ENCODE data around the gene PRKAA2. TPM values are rescaled to one million over a fixed set of nuclear protein-coding genes. Genes with fewer than 3 reads are reported as not detected.

Gene PRKAA2
- total and polyA plus RNA-seq, 2 of the 4 experiments (the other 2 are of a cell fraction), result 0.72 to 1.4 TPM

- H3K27ac ChIP-seq (ENCODE audit: insufficient read depth, low read length), result no peak overlapping the region
- no peak overlapping the region for H4K5ac ChIP-seq (ENCODE audit: low read depth, low read length)
- no peak overlapping the region for H2AK9ac ChIP-seq (replicated peaks; ENCODE audit: low read depth, low read length, poor library complexity)
- H2AFZ ChIP-seq (replicated peaks; ENCODE audit: low read length, poor library complexity), result no peak overlapping the region
- H3K9me1 ChIP-seq (ENCODE audit: insufficient read depth, low read length), result no peaks in the 10 kb centered on the region; the same call in 1 of the 2 replicates
- 0 out of 2 replicates have a peak overlapping the region, but pooled peaks have one; percentile 30 for H2BK20ac ChIP-seq (ENCODE audit: low read depth, low read length)
- no peak overlapping the region for H3K9ac ChIP-seq (ENCODE audit: low read depth, low read length)
- H3K4me2 ChIP-seq (ENCODE audit: low read depth, low read length), result peak overlapping the region; percentile 23; the same call in 1 of the 2 replicates
- in situ Hi-C loops (cut with MboI; ENCODE audit: low sequenced_read_pairs) (no loop called here), dilution Hi-C loops (cut with HindIII; ENCODE audit: low sequenced_read_pairs, unreplicated experiment) (no loop called here), intact Hi-C loops (cut with micrococcal nuclease) (no loop called here)
- no CpG with 5 or more reads among the region's 3 CpGs for WGBS, 2 experiments (ENCODE audit: extremely low coverage in 2 of 2, insufficient read length in 1 of 2)
- BruUV-seq (replicated peaks), result no TSS peak
- no peak overlapping the region for H3K23ac ChIP-seq (ENCODE audit: low read depth, low read length)
- no peaks in the 10 kb centered on the region for H3K9me3 ChIP-seq (ENCODE audit: control insufficient read depth, insufficient read depth, low read length)
- H3K79me1 ChIP-seq (ENCODE audit: low read depth in 1 of 2, low read length in 2 of 2), result no peaks in the 10 kb centered on the region
- DNase-seq (peak; percentile 84), ATAC-seq (ENCODE audit: low read depth) (peak; percentile 76)
- H4K20me1 ChIP-seq (ENCODE audit: insufficient read depth, low read length), result no peaks in the 10 kb centered on the region
- TF ChIP-seq FOS (IDR thresholded peaks at IDR 0.05; ENCODE audit: low read depth, low read length) (peak; percentile 83), BHLHE40 (IDR thresholded peaks at IDR 0.05; ENCODE audit: low read depth, low read length) (no peak)
- no peak overlapping the region for H3K4me3 ChIP-seq (ENCODE audit: insufficient read depth, low read depth, low read length)
- H3K18ac ChIP-seq (ENCODE audit: low read depth, low read length), result no peak overlapping the region
- no peak overlapping the region for H3K56ac ChIP-seq (ENCODE audit: extremely low read depth, insufficient read depth, low read length)
- no peak overlapping the region for H2AK5ac ChIP-seq (ENCODE audit: low read depth, low read length)
- no peak overlapping the region for H2BK15ac ChIP-seq (ENCODE audit: low read depth, low read length)
- CTCF ChIA-PET, result no interaction called here
- no peak overlapping the region for H2BK120ac ChIP-seq (ENCODE audit: low read depth, low read length)
- no peak overlapping the region for H3K4ac ChIP-seq (ENCODE audit: low read depth, low read length)
- peak overlapping the region; percentile 57 for H2BK5ac ChIP-seq (ENCODE audit: low read depth, low read length, poor library complexity, severe bottlenecking)
- H3K14ac ChIP-seq (replicated peaks; ENCODE audit: low read depth, low read length), result no peak overlapping the region
- H3K27me3 ChIP-seq (ENCODE audit: control insufficient read depth, insufficient read depth, low read length), result no peaks in the 10 kb centered on the region
- POLR2A ChIA-PET (ENCODE audit: unreplicated experiment), result no interaction called here
- no peak overlapping the region for H4K91ac ChIP-seq (ENCODE audit: insufficient read depth, low read depth, low read length)
- peaks cover 4% of the 10 kb centered on the region for H3K4me1 ChIP-seq (ENCODE audit: control insufficient read depth, insufficient read depth, low read length)
- H3K36me3 ChIP-seq (ENCODE audit: control insufficient read depth, insufficient read depth, low read length), result no peaks in the 10 kb centered on the region
- H4K8ac ChIP-seq (ENCODE audit: low read depth in 2 of 2, low read length in 2 of 2), result no peak overlapping the region
Observed at GRCh38 chr1:56688522-56689026, 43.5 kb downstream of the PRKAA2 start.

Measured in IMR-90 (cell line).